GM12801 (cell line): ENCODE results near the gene HSBP1.

Source experiments
- TF ChIP-seq, protein P1 (sequence below): IDR thresholded peaks from one replicate; pipeline ENCODE4 v1.5.1; 2011; ENCODE audit warnings: control low read depth; ENCODE audit not compliant: insufficient read length; ENCODE audit errors: extremely low read depth

Gene HSBP1

DNA sequence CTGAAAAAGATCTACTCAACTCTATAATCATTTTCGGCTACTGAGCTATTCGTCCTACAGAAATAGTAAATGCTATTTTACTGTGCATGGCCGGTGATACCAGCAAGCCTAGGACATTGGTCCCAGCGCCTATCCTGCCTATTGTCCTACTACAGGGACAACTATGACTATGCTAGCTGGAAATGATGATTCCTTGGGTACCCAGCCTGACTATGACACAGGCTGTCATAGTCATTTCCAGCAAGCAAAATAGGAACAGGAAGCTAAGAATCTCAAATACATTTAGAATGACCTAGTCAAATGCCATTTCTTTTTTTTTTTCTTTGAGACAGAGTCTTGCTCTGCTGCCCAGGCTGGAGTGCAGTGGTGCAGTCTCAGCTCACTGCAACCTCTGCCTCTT, 33.7 kb upstream of the HSBP1 start:
- TF ChIP-seq, protein P1, sequence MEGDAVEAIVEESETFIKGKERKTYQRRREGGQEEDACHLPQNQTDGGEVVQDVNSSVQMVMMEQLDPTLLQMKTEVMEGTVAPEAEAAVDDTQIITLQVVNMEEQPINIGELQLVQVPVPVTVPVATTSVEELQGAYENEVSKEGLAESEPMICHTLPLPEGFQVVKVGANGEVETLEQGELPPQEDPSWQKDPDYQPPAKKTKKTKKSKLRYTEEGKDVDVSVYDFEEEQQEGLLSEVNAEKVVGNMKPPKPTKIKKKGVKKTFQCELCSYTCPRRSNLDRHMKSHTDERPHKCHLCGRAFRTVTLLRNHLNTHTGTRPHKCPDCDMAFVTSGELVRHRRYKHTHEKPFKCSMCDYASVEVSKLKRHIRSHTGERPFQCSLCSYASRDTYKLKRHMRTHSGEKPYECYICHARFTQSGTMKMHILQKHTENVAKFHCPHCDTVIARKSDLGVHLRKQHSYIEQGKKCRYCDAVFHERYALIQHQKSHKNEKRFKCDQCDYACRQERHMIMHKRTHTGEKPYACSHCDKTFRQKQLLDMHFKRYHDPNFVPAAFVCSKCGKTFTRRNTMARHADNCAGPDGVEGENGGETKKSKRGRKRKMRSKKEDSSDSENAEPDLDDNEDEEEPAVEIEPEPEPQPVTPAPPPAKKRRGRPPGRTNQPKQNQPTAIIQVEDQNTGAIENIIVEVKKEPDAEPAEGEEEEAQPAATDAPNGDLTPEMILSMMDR: no peak

DNA sequence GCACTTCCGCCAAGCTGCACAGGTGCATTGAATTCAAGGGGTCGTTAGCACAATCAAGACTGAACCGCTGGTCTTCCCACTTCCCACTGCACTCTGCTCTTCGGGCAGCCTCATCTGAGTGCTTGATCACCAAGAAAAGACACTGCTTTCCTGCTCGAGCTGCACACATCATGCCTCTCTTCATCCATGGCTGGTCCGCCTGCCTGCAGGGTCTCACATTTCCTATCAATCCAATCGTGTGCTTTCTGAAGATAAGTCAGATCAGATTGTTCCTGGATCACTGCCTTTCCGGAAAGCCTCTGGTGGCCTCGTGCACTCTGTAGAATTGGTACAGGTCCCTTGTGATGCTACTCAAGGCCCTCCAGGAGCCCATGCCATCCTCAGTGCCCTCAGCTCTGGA, 30.8 kb upstream of the HSBP1 start:
- TF ChIP-seq, protein P1: no peak

DNA sequence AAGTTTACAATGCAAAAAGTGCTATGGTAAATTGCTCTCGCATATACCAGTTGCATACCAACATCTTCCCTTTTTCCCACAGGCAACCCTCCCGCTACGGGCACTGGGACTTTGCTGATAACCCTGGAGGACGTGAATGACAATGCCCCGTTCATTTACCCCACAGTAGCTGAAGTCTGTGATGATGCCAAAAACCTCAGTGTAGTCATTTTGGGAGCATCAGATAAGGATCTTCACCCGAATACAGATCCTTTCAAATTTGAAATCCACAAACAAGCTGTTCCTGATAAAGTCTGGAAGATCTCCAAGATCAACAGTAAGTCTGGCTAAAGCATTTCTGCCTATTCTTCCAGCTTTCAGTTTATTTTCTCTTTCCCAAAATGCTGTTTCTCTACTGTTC, 27.9 kb upstream of the HSBP1 start:
- TF ChIP-seq, protein P1: no peak

DNA sequence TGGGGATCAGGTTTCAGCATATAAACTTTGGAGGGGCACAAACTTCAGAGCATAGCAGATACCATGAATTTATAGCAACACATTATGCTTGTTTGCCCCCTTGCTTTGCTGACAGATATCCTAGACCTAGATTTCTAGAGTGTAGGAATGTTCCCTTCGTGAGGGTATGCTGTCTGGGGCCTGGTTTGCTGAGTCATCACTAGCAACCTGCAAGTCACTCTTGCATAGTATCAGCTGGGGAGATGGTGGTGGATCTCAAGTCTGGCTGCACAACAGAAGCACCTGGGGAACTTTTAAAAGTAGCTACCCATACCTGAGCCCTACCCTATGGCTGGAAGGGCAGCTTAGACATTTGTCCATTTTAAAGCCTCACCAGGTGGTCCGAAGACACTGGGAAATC, 22.3 kb upstream of the HSBP1 start:
- TF ChIP-seq, protein P1: no peak

DNA sequence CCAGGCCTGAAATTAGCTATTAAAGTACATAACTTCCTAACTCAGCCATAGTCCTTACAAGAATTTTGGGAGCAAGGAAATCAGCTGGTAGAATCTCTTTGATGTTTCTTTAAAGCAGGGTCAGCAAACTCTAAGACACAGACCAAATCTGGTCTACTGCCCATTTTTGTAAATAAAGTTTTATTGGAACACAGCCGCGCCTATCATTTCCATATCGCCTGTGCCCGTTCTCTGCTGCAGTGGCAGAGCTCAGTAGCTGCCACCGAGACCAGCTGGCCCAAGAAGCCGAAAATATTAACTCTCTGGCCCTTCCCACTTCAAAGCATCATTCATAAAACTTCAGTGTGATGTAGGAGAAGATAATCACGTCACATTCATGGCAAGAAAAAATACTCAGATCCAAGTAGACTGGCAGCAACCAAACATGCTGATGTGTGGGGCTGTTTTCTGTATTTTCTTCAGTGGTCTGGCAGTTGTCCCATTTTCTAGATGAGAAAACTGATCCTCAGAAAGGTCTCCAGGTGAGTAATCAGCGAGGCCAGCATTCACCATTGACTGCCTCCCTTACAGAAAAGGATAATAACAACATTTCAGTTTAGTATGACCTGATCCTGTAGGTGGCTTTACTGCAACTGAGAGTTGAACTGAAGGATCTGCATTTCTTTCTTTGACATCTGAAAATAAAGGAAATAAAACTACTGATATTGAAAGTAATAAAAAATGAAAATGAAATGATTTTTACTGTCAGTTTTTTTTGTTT, 18.0 kb upstream of the HSBP1 start:
- TF ChIP-seq, protein P1: no peak

DNA sequence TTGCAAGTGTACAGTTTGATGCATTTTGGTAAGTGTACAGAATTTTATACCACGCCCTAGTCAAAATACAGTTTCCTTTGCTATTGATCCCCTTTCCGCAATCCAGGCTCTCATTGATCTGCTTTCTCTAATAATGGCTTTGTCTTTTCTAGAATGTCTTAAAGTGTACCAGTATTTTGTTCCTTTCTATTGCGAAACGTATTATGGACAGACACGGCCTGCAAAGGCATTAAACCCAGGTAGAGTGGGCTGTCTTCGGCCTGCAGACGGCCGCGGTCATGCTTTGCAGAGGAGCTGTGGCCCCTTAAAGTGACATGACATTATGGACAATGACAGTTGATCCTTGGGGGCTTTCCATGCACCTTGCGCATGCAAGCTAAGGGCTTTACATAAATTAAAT, 15.9 kb upstream of the HSBP1 start:
- TF ChIP-seq, protein P1: no peak

DNA sequence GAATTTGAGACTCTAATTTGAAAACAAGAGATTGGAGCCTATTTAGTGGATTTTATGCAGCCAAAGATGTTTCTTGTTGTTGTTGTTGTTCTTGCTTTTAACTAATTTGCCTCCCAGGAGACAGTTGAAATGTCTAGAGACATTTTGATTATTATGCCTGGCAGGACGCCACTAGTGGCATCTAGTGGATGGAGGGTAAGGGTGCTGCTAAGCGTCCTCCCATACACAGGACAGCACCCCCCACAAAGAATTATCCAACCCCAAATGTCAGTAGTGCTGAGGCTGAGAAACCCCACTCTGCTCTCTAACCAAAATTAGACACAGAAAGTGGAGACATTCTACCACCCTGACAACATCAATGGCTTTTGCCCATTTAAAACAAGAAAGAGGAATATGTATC, 15.4 kb upstream of the HSBP1 start:
- TF ChIP-seq, protein P1: no peak

DNA sequence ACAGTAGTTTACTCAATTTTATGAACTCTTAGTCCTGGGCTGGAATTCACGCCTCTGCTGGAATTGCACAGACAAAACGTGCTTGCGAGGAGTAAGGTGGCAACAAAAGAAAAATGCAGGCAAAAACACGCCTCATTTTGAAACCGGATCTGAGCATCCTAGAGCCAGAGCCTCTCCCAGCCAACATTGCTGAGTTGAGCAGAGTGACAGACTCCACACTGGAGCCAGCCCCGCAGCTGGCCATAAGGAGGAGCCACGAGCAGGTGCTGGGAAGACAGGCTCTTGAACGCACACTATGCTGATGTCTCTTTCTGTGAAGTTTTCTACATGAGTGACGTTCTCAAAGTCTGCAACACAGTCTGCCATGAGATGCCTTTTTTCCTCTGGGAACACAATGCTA, 14.6 kb upstream of the HSBP1 start:
- TF ChIP-seq, protein P1: no peak
